WI38 (cell line): ENCODE results near the gene LMNTD1.
"Not testable (repeated sequence)": the region's sequence is repeated elsewhere in the genome, so short reads cannot be mapped to it uniquely, and the experiment has no call there.

Experiments used
- H3K4me3 ChIP-seq: 2 replicates; pipeline ENCODE4 v1.5.1; 2011; ENCODE audit warnings: low read depth, mild to moderate bottlenecking, control low read depth, low read length
- CTCF ChIP-seq: IDR thresholded peaks from 2 replicates; pipeline ENCODE4 v1.5.1; 2012; ENCODE audit warnings: low read depth, mild to moderate bottlenecking, control low read depth, low read length

Gene LMNTD1

GRCh38 chr12:25433581-25434325, 119.3 kb downstream of the LMNTD1 start:
- H3K4me3 ChIP-seq, result no peak overlapping the region
- TF ChIP-seq CTCF, result no peak

GRCh38 chr12:25433024-25433423, 120.1 kb downstream of the LMNTD1 start:
- TF ChIP-seq CTCF, result no peak
- H3K4me3 ChIP-seq, result no peak overlapping the region

- no peak overlapping the region for H3K4me3 ChIP-seq
- TF ChIP-seq CTCF, result no peak
These were observed 125.5 kb downstream of the LMNTD1 start for GRCh38 chr12:25427337-25428249.

- H3K4me3 ChIP-seq, result not testable (repeated sequence)
These were observed 126.3 kb downstream of the LMNTD1 start for GRCh38 chr12:25426821-25427220.
